Large intestine (tissue), 3 donors: Measurements from ENCODE around the gene LRRC7. TPM values are rescaled to one million over a fixed set of nuclear protein-coding genes. Genes with fewer than 3 reads are reported as not detected.

Experiments used
- DNase-seq, 2 donors: peaks; one replicate each; pipeline versions ENCODE4 v3.0.0 to v3.0.0-alpha.2; 2013
- H3K27ac ChIP-seq: one replicate; pipeline ENCODE4 v1.5.1; 2013; ENCODE audit warnings: low read length
- H3K27me3 ChIP-seq: 2 replicates; pipeline ENCODE4 v1.6.1; 2013; ENCODE audit warnings: low read length; ENCODE audit not compliant: control insufficient read depth, insufficient read depth
- H3K36me3 ChIP-seq: 2 replicates; pipeline ENCODE4 v1.6.1; 2013; ENCODE audit warnings: low read length; ENCODE audit not compliant: control insufficient read depth, insufficient read depth
- H3K4me1 ChIP-seq: one replicate; pipeline ENCODE4 v1.6.1; 2013; ENCODE audit warnings: low read length; ENCODE audit not compliant: control insufficient read depth, insufficient read depth
- H3K4me3 ChIP-seq: one replicate; pipeline ENCODE4 v1.5.1; 2013; ENCODE audit warnings: low read length
- H3K9me3 ChIP-seq: one replicate; pipeline ENCODE4 v1.6.1; 2013; ENCODE audit warnings: mild to moderate bottlenecking, low read depth, low read length, moderate library complexity; ENCODE audit not compliant: control insufficient read depth
- WGBS: methylation state at CpG from one replicate; pipeline ENCODE4 v1.1.5; 2013; ENCODE audit warnings: low lambda C conversion rate; ENCODE audit not compliant: insufficient coverage; 5-methylcytosine and 5-hydroxymethylcytosine counted together
- polyA plus RNA-seq: library from polyadenylated mRNA; unstranded; fragments of 120-200 nt; gene quantifications from one replicate; pipeline ENCODE4 v1.2.1, GENCODE V29; 2013

The LRRC7 gene
- polyA plus RNA-seq, 1 donor = 5.1 TPM

DNA sequence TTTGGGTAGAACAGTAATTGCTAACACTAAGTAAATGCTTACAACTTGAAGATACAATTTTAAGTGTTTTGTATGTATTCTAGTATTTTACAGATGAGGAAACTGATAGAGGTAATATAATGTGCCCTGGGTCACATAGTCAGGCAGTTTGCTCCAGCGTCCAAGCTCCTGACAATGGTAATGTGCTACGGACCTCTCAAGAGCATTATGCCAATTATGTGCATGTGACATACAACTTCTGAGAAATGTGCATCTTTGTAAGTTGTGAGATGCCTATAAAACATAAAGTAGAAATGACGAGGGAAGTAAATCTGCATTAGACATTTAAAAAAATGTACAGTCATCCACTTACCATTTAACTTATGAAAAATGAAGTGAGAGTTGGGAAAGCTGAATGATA is 186.8 kb downstream of the LRRC7 start:
- no peaks in the 10 kb centered on the region for H3K36me3 ChIP-seq

DNA sequence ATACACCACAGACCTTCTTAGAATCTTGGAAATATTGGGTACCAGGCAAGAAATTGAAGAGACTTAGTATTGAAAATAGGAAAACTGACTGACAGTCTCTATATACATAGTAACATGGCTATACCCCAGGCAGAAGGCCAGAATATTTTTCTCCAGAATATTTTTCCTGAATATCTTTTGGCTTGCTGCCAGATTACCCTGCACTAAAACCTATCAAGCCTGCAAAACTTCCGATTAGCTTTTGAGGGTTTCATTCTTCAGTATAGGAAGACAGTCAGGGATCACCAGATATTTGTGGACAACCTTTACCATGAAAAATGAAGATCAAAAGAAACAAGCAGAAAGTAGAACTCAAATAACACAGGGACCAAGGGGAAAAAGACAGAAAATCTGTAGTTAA is 187.9 kb downstream of the LRRC7 start:
- Histone ChIP-seq H3K27ac (no peak overlapping the region), H3K9me3 (no peaks in the 10 kb centered on the region), H3K4me3 (no peak overlapping the region), H3K36me3 (no peaks in the 10 kb centered on the region), H3K4me1 (no peaks in the 10 kb centered on the region), H3K27me3 (no peaks in the 10 kb centered on the region)
- no peak for DNase-seq
- no CpG with 5 or more reads among the region's 1 CpG for WGBS

More for the DNA sequence above, 186.8 kb downstream of the LRRC7 start:
- H3K4me3 ChIP-seq = no peak overlapping the region
- no peaks in the 10 kb centered on the region for H3K9me3 ChIP-seq
- no peaks in the 10 kb centered on the region for H3K4me1 ChIP-seq
- no CpG with 5 or more reads among the region's 3 CpGs for WGBS
- no peak overlapping the region for H3K27ac ChIP-seq
- no peak for DNase-seq
- no peaks in the 10 kb centered on the region for H3K27me3 ChIP-seq

DNA sequence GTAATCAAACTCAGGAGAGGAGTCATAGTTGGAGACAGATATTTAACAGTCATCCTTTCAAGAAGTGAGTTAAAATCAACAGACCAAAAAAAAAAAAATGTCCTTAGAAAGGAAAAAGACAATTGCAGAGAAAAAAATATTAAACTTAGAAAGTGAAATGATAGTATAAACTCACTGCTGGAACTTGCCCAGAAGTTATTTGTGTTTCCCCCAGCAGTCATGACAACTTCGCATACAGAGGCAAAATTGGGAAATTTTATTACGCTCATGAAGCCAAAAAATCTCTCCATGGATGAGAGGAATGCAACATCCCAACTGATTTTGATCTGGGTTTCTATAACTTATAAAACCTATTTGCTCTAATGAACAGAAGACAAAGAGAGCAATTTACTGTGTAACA is 198.2 kb downstream of the LRRC7 start:
- H3K4me1 ChIP-seq = no peaks in the 10 kb centered on the region
- H3K27ac ChIP-seq = no peak overlapping the region
- no peaks in the 10 kb centered on the region for H3K9me3 ChIP-seq
- no CpG with 5 or more reads among the region's 2 CpGs for whole genome bisulfite sequencing
- no peak overlapping the region for H3K4me3 ChIP-seq
- H3K36me3 ChIP-seq = no peaks in the 10 kb centered on the region
- no peaks in the 10 kb centered on the region for H3K27me3 ChIP-seq
- peak in 1 of 2 donors; percentile 6 for DNase-seq

DNA sequence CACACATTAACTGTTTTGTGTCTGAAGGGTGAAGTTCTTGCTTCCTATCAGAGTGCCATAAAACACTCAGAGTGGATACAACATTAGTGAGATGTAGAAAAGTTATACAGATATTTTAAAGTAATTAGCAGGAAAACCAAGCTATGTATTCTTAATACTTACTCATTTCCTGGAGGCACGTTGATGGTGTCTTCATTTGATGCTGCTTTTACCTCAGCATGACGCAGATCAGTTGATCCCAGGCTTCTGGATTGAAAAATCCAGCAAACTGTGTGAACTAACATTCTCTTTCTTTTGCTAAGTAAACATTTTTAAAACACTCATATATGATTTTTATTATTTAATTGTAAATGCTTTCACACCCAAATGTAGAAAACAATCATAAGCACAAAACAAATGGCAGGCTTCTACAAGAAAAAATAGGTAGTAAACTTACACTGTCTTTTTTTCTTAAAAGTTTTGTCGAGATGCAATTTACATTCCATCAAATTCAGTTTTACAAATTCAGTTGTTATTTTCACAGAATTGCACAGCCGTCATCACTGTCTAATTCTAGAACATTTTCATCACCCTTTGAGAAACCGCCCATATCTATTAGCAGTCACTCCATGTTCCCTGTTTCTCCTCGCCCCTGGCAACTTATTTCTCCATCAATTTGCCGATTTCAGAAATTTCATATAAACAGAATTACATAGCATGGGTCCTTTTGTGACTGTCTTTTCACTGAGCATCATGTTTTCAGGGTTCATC is 198.9 kb downstream of the LRRC7 start:
- H3K9me3 ChIP-seq = no peaks in the 10 kb centered on the region
- H3K4me3 ChIP-seq = no peak overlapping the region
- H3K27ac ChIP-seq = no peak overlapping the region
- H3K27me3 ChIP-seq = no peaks in the 10 kb centered on the region
- H3K36me3 ChIP-seq = no peaks in the 10 kb centered on the region
- 94% methylated on average over 5 of the region's 7 CpGs for WGBS
- no peaks in the 10 kb centered on the region for H3K4me1 ChIP-seq
- DNase-seq = no peak

DNA sequence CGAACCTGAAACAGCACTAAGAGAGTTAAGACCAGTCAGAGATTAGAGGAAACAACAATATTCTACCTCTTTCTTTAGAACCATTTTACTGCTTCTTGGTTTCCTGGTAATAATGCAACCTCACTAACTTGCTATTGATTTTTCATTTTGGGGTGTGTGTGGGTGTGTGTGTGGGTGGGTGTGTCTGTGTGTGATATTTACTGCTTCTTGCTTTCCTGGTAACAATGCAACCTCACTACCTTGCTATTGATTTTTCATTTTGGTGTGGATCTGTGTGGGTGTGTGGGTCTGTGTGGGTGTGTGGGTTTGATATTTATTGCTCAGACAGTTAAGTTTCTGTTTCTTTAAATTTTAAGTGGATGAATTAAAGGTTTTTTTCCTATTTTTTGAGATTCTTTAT is 208.8 kb downstream of the LRRC7 start:
- DNase-seq = no peak
- 80% methylated on average over 1 of the region's 1 CpG for WGBS

DNA sequence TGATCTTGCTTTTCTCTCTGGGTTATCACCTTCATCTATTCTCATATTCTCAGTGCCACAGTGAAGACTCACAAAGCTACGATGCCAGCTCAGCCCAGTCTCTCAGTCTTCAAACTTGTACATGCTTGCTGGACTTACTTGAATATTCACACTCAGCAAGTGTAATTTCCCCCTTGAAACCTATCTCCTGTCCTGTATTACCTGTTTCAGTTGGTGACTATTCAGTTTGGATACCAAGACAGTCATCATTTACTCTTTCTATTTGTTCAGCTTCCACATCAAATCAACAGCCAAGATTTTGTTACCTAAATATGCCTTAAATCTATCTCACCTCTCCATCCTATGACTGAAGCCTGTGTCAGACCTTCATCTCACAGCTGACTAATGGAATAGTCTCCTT is 209.7 kb downstream of the LRRC7 start:
- Histone ChIP-seq H3K27ac (no peak overlapping the region), H3K4me3 (no peak overlapping the region), H3K27me3 (no peaks in the 10 kb centered on the region), H3K4me1 (no peaks in the 10 kb centered on the region), H3K9me3 (no peaks in the 10 kb centered on the region), H3K36me3 (no peaks in the 10 kb centered on the region)
- DNase-seq = no peak
- WGBS = no CpG with 5 or more reads among the region's 1 CpG

More for the DNA sequence above, 208.8 kb downstream of the LRRC7 start:
- H3K27ac ChIP-seq = no peak overlapping the region
- H3K4me1 ChIP-seq = no peaks in the 10 kb centered on the region
- H3K36me3 ChIP-seq = no peaks in the 10 kb centered on the region
- no peaks in the 10 kb centered on the region for H3K27me3 ChIP-seq
- no peak overlapping the region for H3K4me3 ChIP-seq
- H3K9me3 ChIP-seq = no peaks in the 10 kb centered on the region

DNA sequence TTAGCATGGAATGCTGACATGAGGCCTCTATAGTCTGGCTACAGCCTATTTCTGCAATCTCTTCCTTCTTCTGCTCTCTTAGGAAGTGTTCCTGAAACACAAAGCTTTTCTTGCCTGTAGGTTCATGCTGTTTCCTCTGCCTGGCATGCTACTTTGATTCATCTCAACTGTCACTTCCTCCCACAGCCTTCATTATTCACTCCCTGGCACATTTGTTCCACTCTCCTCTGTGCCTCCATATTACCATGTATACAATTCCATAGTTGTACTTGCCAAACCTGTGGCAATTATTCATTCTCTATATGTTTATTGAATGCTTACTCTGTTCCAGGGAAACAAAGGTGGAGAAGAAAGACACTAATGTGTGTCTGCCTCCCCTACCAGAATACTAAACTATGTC is 210.2 kb downstream of the LRRC7 start:
- Histone ChIP-seq H3K36me3 (no peaks in the 10 kb centered on the region), H3K9me3 (no peaks in the 10 kb centered on the region)
- DNase-seq = no peak

DNA sequence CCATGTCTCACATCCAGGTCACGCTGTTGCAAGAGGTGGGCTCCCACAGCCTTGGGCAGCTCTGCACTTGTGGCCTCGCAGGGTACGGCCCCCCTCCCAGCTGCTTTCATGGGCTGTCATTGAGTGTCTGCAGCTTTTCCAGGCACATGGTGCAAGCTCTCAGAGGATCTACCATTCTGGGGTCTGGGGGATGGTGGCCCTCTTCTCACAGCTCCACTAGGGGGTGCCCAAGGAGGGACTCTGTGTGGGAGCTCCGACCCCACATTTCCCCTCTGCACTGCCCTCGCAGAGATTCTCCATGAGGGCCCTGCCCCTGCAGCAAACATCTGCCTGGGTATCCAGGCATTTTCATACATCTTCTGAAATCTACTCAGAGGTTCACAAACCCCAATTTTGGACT is 219.4 kb downstream of the LRRC7 start:
- H3K36me3 ChIP-seq = no peaks in the 10 kb centered on the region
- H3K4me3 ChIP-seq = no peak overlapping the region
- H3K27ac ChIP-seq = no peak overlapping the region
- no peak for DNase-seq
- no CpG with 5 or more reads among the region's 5 CpGs for WGBS
- no peaks in the 10 kb centered on the region for H3K27me3 ChIP-seq
- no peaks in the 10 kb centered on the region for H3K4me1 ChIP-seq
- H3K9me3 ChIP-seq = no peaks in the 10 kb centered on the region

More for the DNA sequence above, 210.2 kb downstream of the LRRC7 start:
- no peaks in the 10 kb centered on the region for H3K27me3 ChIP-seq
- H3K27ac ChIP-seq = no peak overlapping the region
- H3K4me1 ChIP-seq = no peaks in the 10 kb centered on the region
- no peak overlapping the region for H3K4me3 ChIP-seq

DNA sequence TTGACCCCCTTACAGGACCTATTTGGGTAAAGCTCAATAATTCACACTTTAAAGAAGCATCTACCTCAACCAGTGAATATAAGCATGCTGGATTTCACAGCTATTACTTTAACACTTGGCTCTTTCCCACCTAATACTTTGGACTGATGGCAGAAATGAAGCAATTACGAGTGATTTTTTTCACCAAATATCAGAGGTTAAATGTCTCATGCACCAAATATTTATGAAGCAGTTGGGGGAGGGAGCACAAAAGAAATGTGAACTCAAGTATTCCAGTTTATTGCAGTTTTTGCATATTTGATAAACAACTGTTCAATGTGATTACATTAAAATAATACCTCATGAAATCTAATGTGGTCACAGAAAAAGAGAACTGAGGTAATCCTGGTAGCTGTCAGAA is 223.6 kb downstream of the LRRC7 start:
- Histone ChIP-seq H3K4me1 (no peaks in the 10 kb centered on the region), H3K9me3 (no peaks in the 10 kb centered on the region), H3K36me3 (no peaks in the 10 kb centered on the region), H3K27ac (no peak overlapping the region), H3K4me3 (no peak overlapping the region), H3K27me3 (no peaks in the 10 kb centered on the region)
- WGBS = no CpG with 5 or more reads among the region's 1 CpG
- DNase-seq = no peak

DNA sequence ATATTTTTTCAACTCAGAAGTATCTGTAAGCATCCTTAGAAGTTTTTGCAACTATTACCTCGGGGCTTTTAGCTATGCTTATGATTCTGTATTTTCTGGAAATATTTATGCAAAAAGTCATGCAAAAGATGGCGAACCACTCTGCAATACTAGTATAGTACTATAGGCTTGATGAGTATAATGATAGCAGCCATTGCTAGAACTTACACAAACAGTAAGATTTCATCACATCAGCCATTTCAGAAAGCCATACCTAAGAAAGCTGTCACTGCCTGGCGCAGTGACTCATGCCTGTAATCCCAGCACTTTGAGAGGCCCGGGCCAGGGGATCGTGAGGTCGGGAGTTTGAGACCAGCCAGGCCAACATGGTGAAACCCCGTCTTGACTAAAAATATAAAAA is 227.1 kb downstream of the LRRC7 start:
- WGBS = no CpG with 5 or more reads among the region's 7 CpGs
- H3K27me3 ChIP-seq = no peaks in the 10 kb centered on the region
- H3K4me1 ChIP-seq = no peaks in the 10 kb centered on the region
- no peak for DNase-seq
- no peaks in the 10 kb centered on the region for H3K9me3 ChIP-seq
- no peak overlapping the region for H3K27ac ChIP-seq
- H3K36me3 ChIP-seq = no peaks in the 10 kb centered on the region
- no peak overlapping the region for H3K4me3 ChIP-seq

DNA sequence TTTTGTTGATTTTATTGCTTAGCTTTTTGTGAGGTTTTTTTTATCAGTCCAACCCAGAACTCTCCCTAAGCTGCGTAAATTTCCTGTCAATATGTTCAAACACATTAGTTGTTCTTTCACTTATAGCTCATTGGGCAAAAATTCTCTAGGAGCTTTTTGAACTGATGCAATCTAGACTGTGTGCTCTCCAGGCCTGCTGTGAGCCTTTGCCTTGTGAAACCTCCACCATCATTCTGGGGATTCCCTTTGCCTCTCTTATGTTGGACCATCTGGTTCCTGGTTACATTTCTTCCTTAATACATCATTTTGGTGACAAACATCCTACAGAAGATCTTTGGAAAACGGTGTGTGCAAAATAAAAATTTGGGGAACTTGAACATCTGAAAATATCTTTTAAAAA is 247.2 kb downstream of the LRRC7 start:
- H3K36me3 ChIP-seq = no peaks in the 10 kb centered on the region
- no peaks in the 10 kb centered on the region for H3K9me3 ChIP-seq
- no peaks in the 10 kb centered on the region for H3K27me3 ChIP-seq
- no peak for DNase-seq
- 83% methylated on average over 1 of the region's 2 CpGs for WGBS
- H3K4me3 ChIP-seq = no peak overlapping the region
- H3K4me1 ChIP-seq = no peaks in the 10 kb centered on the region
- no peak overlapping the region for H3K27ac ChIP-seq
